Endothelial cell of umbilical vein (primary cell): ENCODE data around the gene KIDINS220. TPM values are rescaled to one million over a fixed set of nuclear protein-coding genes. Genes with fewer than 3 reads are reported as not detected.

Experiments used
- BruUV-seq: library from RNA; stranded (reverse); fragments of 400-500 nt; replicated peaks from 2 replicates; lab custom pipeline; 2021; lab: Mats Ljungman, UMichigan
- CTCF ChIA-PET: fragments of 300-600, 350-600 bp; sonication (Branson Sonifier 250); formaldehyde crosslinking; loops from one replicate; lab custom pipeline; 2021; ENCODE audit warnings: antibody characterized with exemption, inconsistent platforms; lab: Charles Lee
- POLR2A ChIA-PET: fragments of 300-600, 350-600 bp; sonication (Branson Sonifier 250); formaldehyde crosslinking; loops from one replicate; lab custom pipeline; 2021; ENCODE audit warnings: antibody characterized with exemption, inconsistent platforms; lab: Charles Lee
- DNase-seq: peaks from one replicate; pipeline ENCODE4 v3.0.0-alpha.2; 2011; ENCODE audit warnings: low read depth, low spot score
- FAIRE-seq: peaks from 2 replicates; lab custom pipeline; 2011; peaks lifted over from hg19 to GRCh38; lab: Jason Lieb, UNC
- H2AFZ ChIP-seq: 2 replicates; pipeline ENCODE4 v1.6.0; 2012; ENCODE audit warnings: low read depth, low read length, control low read depth, inconsistent platforms
- H3K27ac ChIP-seq: 2 replicates; pipeline ENCODE4 v1.5.1; 2011; ENCODE audit warnings: low read depth, mild to moderate bottlenecking, control low read depth, low read length, moderate library complexity; ENCODE audit not compliant: insufficient read depth
- H3K27me3 ChIP-seq, 2 experiments: 2 replicates each; pipeline versions ENCODE4 v1.6.0 to v1.6.1; 2011; ENCODE audit warnings: low read length in 2 of 2, mixed read lengths in 1 of 2; ENCODE audit not compliant: control insufficient read depth in 2 of 2, insufficient read depth in 2 of 2
- H3K36me3 ChIP-seq, 2 experiments: 2 replicates in 1 of 2; 3 replicates in 1 of 2; pipeline ENCODE4 v1.5.1; 2011; ENCODE audit warnings: low read length in 2 of 2, mild to moderate bottlenecking in 1 of 2, moderate library complexity in 1 of 2; ENCODE audit not compliant: control insufficient read depth in 2 of 2, insufficient read depth in 2 of 2; ENCODE audit errors: extremely low read depth in 1 of 2
- H3K4me1 ChIP-seq: 3 replicates; pipeline ENCODE4 v1.5.1; 2011; ENCODE audit warnings: mild to moderate bottlenecking, low read length; ENCODE audit not compliant: control insufficient read depth, insufficient read depth; ENCODE audit errors: extremely low read depth
- H3K4me2 ChIP-seq: 2 replicates; pipeline ENCODE4 v1.6.1; 2011; ENCODE audit warnings: low read length, control low read depth, mixed read lengths; ENCODE audit not compliant: insufficient read depth
- H3K4me3 ChIP-seq, 3 experiments: fragments of 200-600 bp in 1 of 3; sonication (generic), shearing (Covaris generic) in 1 of 3; replicated peaks in 1 of 3; 2 replicates each; pipeline ENCODE4 v1.5.1; 2011 to 2016; ENCODE audit warnings: control low read depth in 3 of 3, low read length in 3 of 3, mild to moderate bottlenecking in 2 of 3, inconsistent platforms in 1 of 3, low read depth in 1 of 3, moderate library complexity in 1 of 3; ENCODE audit not compliant: insufficient read depth in 1 of 3
- H3K79me2 ChIP-seq: 2 replicates; pipeline ENCODE4 v1.6.0; 2012; ENCODE audit warnings: low read length, inconsistent platforms; ENCODE audit not compliant: control insufficient read depth, insufficient read depth
- H3K9ac ChIP-seq: replicated peaks from 2 replicates; pipeline ENCODE3; 2011; ENCODE audit warnings: low read length, control low read depth; ENCODE audit not compliant: insufficient read depth; ENCODE audit errors: extremely low read depth
- H3K9me1 ChIP-seq: replicated peaks from 3 replicates; pipeline ENCODE4 v1.6.0; 2011; ENCODE audit warnings: mild to moderate bottlenecking, low read length; ENCODE audit not compliant: control insufficient read depth, insufficient read depth; ENCODE audit errors: extremely low read depth
- H3K9me3 ChIP-seq: replicated peaks from 2 replicates; pipeline ENCODE4 v1.5.1; 2012; ENCODE audit warnings: low read length, inconsistent platforms; ENCODE audit not compliant: control insufficient read depth, insufficient read depth
- H4K20me1 ChIP-seq: replicated peaks from 2 replicates; pipeline ENCODE3; 2011; ENCODE audit warnings: mild to moderate bottlenecking, low read length; ENCODE audit not compliant: control insufficient read depth, insufficient read depth; ENCODE audit errors: extremely low read depth
- CTCF ChIP-seq, 2 donors: IDR thresholded peaks; 1 replicate in 1 of 2; 2 replicates in 1 of 2; pipeline ENCODE4 v1.5.1; 2011; ENCODE audit warnings: low read length in 2 of 2, mild to moderate bottlenecking in 2 of 2, moderate library complexity in 2 of 2, control low read depth in 1 of 2, inconsistent platforms in 1 of 2, low read depth in 1 of 2; ENCODE audit not compliant: insufficient read depth in 1 of 2; ENCODE audit errors: extremely low read depth in 1 of 2
- EZH2 ChIP-seq: IDR thresholded peaks from 2 replicates; pipeline ENCODE4 v1.6.1; 2012; ENCODE audit warnings: borderline replicate concordance, low read depth, mild to moderate bottlenecking, moderate library complexity, low read length, inconsistent platforms; ENCODE audit not compliant: severe bottlenecking
- FOS ChIP-seq: IDR thresholded peaks from 2 replicates; pipeline ENCODE4 v1.6.1; 2011; ENCODE audit warnings: mild to moderate bottlenecking, low read length, moderate library complexity, borderline replicate concordance; ENCODE audit not compliant: insufficient read depth
- GATA2 ChIP-seq: IDR thresholded peaks from 2 replicates; pipeline ENCODE4 v1.7.0; 2011; ENCODE audit warnings: low read depth, mild to moderate bottlenecking, moderate library complexity, mixed read lengths, low read length; ENCODE audit not compliant: insufficient read length, insufficient read depth
- JUN ChIP-seq: IDR thresholded peaks from 2 replicates; pipeline ENCODE4 v1.6.1; 2011; ENCODE audit warnings: borderline replicate concordance, low read depth; ENCODE audit not compliant: insufficient read length, insufficient read depth
- MYC ChIP-seq: IDR thresholded peaks from one replicate; pipeline ENCODE4 v1.6.1; 2011; ENCODE audit warnings: mild to moderate bottlenecking, low read depth, low read length
- POLR2A ChIP-seq: IDR thresholded peaks from 2 replicates; pipeline ENCODE4 v1.6.1; 2012; ENCODE audit warnings: low read depth, mild to moderate bottlenecking, control low read depth, low read length
- POLR2AphosphoS5 ChIP-seq: IDR thresholded peaks from 2 replicates; pipeline ENCODE4 v1.6.1; 2012; ENCODE audit warnings: low read depth, mild to moderate bottlenecking, control low read depth, low read length, moderate library complexity; ENCODE audit not compliant: insufficient read depth
- dilution Hi-C: fragments of 300-500 bp; cut with MboI; formaldehyde crosslinking; loops from one replicate; pipeline ENCODE4 v1.15.0; 2019; ENCODE audit warnings: low sequenced_read_pairs; ENCODE audit not compliant: extremely low pct_ligation_motif_present
- intact Hi-C: fragments of 100-400 bp; cut with micrococcal nuclease; formaldehyde crosslinking; loops from one replicate; pipeline ENCODE4 v1.10.0; 2022
- polyA plus RNA-seq, 4 experiments: library from polyadenylated mRNA; depleted of rRNA in 3 of 4; stranded (reverse) in 3 of 4; unstranded in 1 of 4; fragments of >200 nt; gene quantifications; 2 replicates each; pipeline versions ENCODE4 v1.2.1 to v1.2.3, GENCODE V29; 2011 to 2012; ENCODE audit warnings: missing spikeins in 1 of 4
- total RNA-seq: library from RNA; stranded (reverse); gene quantifications from 2 replicates; pipeline ENCODE4 v1.2.3, GENCODE V29; 2021
- TF ChIP-seq, protein P1 (sequence below): IDR thresholded peaks from 2 replicates; pipeline ENCODE4 v1.6.1; 2011; ENCODE audit not compliant: insufficient read depth, insufficient read length

Gene KIDINS220
- total and polyA plus RNA-seq, 2 donors (not counting 3 experiments of a cell fraction or from before 2014, with no cell fraction given): 33.9 to 41.3 TPM

DNA sequence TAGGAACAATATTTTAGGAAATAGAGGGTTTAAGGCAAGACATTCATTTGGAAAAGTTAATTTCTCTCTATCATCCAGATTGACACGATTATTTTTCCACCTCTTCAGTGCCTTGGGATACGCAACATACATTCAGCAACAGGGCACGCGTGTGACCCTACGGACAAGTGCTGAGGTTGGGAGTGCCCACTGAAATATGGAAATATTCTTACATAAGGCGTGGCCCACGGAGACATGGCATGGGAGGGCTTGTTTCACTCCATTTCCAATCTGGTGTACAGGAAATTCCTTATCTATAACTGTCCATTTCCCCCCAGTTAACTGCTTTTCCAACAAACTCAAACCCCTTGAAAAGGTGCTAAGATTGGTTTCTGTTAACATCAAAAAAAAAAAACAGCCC is 20.9 kb upstream of the KIDINS220 start:
- intact Hi-C loops: no loop called here
- Histone ChIP-seq H2AFZ (no peak overlapping the region), H3K27me3 (no peaks in the 10 kb centered on the region), H4K20me1 (no peaks in the 10 kb centered on the region), H3K4me1 (no peaks in the 10 kb centered on the region), H3K36me3 (no peaks in the 10 kb centered on the region), H3K27ac (no peak overlapping the region), H3K9me3 (no peaks in the 10 kb centered on the region), H3K9me1 (no peaks in the 10 kb centered on the region), H3K4me2 (no peak overlapping the region), H3K4me3 (no peak overlapping the region), H3K79me2 (no peaks in the 10 kb centered on the region), H3K9ac (no peak overlapping the region)
- BruUV-seq: no TSS peak
- ChIA-PET POLR2A (no interaction called here), CTCF (interaction anchor here (1.6 kb wide), 1 partner anchor 15 kb away, joined by 3 read pairs; no protein-coding TSS in a partner anchor)
- FAIRE-seq: no peak
- TF ChIP-seq EZH2 (no peak), MYC (no peak), GATA2 (no peak), POLR2A (no peak), POLR2AphosphoS5 (no peak), FOS (no peak), JUN (no peak), CTCF (IDR thresholded peaks at IDR 0.05; ENCODE audit: extremely low read depth in 1 of 2, insufficient read depth in 1 of 2, low read depth in 1 of 2, low read length in 2 of 2) (no peak)
- TF ChIP-seq, protein P1, sequence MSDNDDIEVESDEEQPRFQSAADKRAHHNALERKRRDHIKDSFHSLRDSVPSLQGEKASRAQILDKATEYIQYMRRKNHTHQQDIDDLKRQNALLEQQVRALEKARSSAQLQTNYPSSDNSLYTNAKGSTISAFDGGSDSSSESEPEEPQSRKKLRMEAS: no peak
- dilution Hi-C loops: no loop called here
- DNase-seq: no peak
